CD4-positive, alpha-beta T cell treated with Interleukin-4 for 4 hours (primary cell): ENCODE results near the gene TFAM.

Experiments used
- DNase-seq: peaks from one replicate; pipeline ENCODE4 v3.0.0-alpha.2; 2020

Gene TFAM

GRCh38 chr10:58436071-58436470 is 50.9 kb downstream of the TFAM start:
- DNase-seq: no peak

GRCh38 chr10:58438340-58438871 is 53.2 kb downstream of the TFAM start:
- DNase-seq: no peak

GRCh38 chr10:58438986-58439385 is 53.8 kb downstream of the TFAM start:
- DNase-seq: no peak

GRCh38 chr10:58439632-58440364 is 54.6 kb downstream of the TFAM start:
- no peak for DNase-seq

- DNase-seq: no peak
These were observed 55.3 kb downstream of the TFAM start for GRCh38 chr10:58440484-58440883.

- DNase-seq: no peak
These were observed 59.1 kb downstream of the TFAM start for GRCh38 chr10:58444321-58444720.

GRCh38 chr10:58444876-58445275 is 59.7 kb downstream of the TFAM start:
- no peak for DNase-seq

- no peak for DNase-seq
These were observed 63.1 kb downstream of the TFAM start for GRCh38 chr10:58448121-58448935.
